SW 1271 (cell line): ENCODE measurements around the gene MSL3B.

Source experiments
- DNase-seq, 2 experiments: peaks; one replicate each; lab custom pipeline; 2025; lab: John Stamatoyannopoulos, UW

Gene MSL3B

GRCh38 chr2:233853353-233853752 lies 14.8 kb downstream of the MSL3B start:
- DNase-seq, result no peak

GRCh38 chr2:233852056-233852455 lies 16.1 kb downstream of the MSL3B start:
- DNase-seq, result no peak

GRCh38 chr2:233851169-233851568 lies 17.0 kb downstream of the MSL3B start:
- DNase-seq, result no peak

GRCh38 chr2:233850745-233851144 lies 17.4 kb downstream of the MSL3B start:
- no peak for DNase-seq

GRCh38 chr2:233849607-233850271 lies 18.4 kb downstream of the MSL3B start:
- DNase-seq, result no peak

GRCh38 chr2:233848276-233848675 lies 19.9 kb downstream of the MSL3B start:
- no peak for DNase-seq

- no peak for DNase-seq
Observed at GRCh38 chr2:233847248-233847898, 20.8 kb downstream of the MSL3B start.

DNA sequence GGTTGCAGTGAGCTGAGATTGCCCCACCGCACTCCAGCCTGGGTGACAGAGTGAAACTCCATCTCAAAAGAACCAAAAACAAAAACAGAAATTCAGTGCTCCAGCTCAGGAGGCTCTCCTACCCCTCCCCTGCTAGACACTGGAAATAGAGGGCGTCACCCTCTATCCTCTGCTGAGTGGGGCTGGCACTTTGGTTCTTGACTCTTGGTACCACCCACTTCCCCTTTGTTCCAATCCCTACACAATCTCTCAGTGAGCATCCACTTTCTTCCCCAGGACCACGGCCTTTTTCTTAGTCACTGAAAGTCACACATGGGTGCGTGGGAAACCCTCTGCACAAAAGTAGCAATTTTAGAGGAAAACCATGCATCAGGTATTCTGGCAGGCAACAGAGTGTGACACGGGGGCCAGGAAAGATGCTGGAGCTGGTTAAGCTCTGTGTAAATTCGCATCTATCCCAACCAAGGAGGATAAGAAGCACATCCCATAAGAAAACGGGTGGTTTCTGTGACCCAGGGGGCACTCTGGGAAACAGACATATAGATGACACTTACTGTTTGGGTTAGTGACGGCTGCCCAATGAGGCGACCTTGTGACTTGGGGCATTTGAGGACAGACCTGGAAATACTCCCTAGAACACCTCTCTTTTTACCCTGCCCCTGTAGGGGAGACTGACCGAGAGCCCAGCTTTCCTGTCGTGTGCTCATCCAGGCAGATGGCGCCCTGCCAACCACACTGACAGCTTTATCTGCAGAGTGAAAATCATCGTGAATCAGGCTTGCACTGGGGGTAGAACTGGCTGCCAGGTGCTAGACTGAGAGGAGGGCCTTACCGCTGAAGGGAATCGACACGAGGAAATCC lies 21.6 kb downstream of the MSL3B start:
- DNase-seq, result no peak

DNA sequence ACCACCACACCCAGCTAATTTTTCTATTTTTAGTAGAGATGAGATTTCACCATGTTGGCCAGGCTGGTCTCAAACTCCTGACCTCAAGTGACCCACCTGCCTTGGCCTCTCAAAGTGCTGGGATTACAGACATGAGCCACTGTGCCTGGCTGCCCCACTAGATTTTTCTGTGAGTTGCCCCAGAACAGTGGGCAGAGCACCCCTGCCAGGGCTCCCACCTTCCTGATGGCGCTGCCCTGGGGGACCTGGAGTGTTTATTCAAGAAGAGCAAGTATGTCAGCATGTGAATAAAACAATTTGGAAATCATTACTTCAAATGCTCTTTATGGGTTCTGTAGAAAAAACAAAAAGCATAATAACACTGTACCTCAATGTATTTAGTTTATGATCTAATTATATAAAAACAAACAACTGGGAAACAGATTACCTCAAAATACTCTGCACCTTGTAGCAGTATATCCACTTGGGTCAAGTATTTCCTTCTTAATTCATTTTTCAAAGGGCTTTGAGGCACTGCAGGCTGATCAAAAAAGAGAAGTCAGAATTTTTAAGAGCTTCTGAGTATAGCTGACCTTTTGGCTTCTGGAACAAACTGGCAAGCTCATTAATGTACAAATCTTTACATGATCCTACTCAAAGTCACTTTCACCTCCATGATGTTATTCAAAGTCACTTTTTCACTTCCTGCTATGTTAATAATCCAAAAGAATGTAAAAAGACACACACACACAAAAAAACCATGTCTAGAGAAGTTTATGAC lies 22.7 kb downstream of the MSL3B start:
- no peak for DNase-seq

- DNase-seq, result no peak
Observed at GRCh38 chr2:233844836-233845235, 23.4 kb downstream of the MSL3B start.

DNA sequence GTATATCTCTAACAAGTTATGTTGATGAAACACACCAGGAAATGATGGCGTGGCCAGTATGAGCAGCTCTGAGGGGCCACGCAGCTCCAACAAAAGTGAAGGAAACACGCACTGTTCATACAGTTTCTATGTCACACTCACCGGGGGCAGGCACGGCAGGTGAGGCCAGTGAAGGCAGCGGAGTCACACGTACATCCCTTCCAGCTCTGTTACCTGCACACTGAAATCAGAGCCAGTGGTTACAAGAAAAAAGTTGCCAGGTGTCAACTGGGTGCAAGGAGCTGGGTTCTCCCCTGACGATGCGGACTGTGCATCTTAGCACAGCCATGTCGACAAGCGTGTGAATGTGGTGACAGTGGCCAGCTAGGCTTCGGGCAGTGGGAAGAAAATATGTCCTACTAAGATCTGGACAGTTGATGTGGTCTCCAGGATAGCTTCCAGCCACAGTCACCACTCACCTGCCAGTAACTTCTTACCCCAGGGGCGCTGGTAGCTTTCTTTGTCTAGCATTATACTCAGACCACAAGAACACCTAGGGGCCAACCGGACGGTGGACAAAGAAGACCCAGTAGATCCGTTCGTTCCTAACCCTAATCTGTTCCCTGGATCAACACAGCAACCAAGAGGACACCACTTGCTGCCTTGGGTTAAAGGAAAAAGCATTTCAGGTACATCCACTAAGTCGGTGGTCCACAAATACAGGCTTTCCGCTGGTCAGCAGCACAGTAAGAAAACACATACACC lies 23.9 kb downstream of the MSL3B start:
- no peak for DNase-seq

DNA sequence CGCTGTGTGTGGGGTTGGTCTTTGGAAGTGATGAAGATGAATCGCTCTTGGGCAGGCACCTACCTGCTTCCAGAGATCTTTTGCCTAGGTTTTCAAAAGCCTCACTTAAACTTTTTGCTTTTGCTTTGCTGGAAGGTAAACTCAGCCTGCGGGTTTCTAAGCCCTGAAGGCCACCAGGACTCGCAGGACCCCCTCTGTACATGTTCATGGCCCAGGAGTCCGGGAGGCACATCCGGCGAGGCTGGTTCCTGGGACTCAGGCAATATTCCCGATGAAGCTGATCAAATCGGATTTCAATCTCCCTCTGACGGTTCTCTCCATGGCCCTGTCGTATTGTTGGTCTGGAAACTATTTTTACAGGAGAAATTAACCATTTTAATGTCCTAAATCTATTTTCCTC lies 27.0 kb downstream of the MSL3B start:
- DNase-seq, result no peak

GRCh38 chr2:233840520-233840919 lies 27.7 kb downstream of the MSL3B start:
- DNase-seq, result no peak

DNA sequence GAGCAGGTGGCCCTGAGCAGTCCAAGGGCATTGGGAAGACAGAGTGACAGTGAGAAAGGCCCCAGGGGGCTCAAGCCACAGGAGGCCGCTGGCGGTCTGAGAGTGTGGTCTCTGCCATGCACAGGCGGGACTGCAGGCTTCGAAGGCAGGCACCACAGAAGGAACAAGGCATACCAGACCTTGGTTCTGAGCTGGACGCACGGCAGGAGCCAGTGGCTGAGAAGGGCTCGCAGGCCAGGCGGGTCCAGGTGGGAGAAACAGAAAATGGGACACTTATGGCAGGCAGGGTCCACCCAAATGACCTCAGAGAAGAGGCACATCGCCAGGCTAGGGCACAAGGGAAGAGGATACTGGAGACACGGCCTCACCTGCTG lies 28.8 kb downstream of the MSL3B start:
- DNase-seq, result no peak

DNA sequence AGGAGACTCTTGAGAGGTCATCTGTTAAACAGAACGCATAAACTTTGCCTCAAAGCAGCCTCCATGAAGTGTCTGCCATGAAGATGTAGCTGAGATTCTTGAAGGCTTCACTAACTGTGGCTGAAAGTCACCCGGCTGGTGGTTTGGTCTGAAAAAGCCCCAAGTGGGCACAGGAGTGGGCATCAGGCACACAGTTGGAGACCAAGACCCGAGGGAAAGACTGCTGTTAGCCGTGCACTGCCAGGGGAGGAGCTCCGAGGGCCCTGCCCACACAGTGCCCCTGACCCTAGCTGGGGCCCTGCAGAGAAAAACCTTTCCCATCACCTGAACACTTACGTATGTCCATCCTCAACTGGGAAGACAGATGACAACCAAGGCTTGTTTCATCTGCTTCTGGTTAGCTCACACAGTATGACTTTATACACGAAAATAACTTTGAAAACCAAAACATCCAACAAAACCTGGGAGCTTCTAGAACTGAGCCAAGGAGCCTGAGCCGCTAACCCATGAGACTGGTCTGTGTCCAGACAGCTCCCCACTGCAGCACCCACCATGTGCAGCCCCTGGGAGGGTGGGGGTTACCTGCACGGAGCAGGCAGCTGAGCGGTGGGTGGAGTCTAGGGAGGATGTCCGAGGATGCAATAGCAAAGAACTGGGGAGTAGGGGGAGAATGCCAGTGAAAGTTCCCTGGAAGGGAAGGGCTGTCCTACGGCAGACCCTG lies 29.3 kb downstream of the MSL3B start:
- no peak for DNase-seq

DNA sequence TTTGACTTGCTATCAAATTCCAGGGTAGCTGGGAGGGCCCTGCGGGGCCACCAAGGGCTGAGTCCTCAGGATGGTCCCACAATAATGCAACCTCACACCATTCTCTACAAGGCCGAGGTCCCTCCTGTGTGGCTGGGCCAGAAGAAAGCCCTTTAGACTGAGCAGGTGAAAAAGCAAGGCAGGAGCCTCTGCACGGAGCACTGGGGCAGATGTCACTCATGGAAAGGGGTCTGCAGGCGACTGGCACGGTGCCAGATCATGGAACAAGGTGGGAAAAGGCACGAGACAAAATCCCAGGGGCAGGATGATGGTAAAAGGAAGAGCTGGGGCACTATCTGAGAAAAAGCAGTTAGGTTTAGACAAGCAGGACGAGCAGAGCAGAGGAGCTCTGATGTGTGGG lies 29.9 kb downstream of the MSL3B start:
- DNase-seq, result no peak

- DNase-seq, result no peak
Observed at GRCh38 chr2:233837694-233838229, 30.4 kb downstream of the MSL3B start.

- DNase-seq, result no peak
Observed at GRCh38 chr2:233836359-233836758, 31.8 kb downstream of the MSL3B start.

DNA sequence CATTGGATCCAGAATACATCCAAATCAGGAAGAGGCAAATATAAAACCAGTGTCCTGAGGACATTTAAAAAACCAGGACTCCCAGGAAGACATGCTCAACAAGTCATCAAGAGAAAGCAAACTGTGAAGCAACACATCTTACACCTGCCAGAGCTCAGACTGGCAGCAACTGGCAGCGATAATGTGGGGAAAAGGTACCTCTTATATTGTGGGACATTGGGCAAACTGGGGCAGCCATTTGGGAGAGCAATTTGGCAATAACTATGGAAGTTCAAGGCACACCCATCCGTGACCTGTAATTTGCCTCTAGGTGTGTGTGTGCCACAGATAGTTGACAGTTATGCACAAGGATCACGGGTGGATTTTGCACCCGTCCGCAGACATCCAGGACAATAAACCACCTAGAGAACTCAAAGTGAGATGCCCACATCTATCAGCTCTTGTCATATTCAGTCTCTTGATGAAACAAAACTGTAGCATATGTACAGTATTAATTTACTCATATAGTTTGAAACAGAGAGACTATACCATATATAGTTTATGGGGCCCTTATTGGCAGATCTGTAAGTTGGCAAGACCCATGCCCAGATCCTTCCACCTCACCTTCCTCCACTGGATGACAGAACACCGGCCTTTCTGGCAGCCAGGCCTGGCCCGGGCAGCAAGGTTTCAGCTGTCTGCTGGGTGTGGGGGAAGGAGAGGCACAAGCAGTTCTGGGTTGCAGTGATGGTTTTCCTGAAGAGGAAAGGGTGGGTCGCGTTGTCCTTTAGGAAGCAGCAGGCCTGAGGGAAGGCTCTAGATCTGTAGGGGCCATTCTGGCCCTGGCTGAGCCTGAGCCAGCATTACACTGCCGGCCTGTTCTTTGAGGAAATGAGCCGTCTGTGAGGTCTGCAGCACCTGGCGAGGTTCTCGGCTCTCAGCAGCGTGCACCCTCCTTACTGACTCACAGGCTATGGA lies 32.7 kb downstream of the MSL3B start:
- DNase-seq, result no peak
